ENCODE measurements around the gene UGCG. TPM values are rescaled to one million over a fixed set of nuclear protein-coding genes. Genes with fewer than 3 reads are reported as not detected.

UGCG gene
- total and polyA plus RNA-seq, 9 of the 15 experiments (the other 6 are each of a cell fraction or from before 2014, with no cell fraction given), result 20.0 to 40.3 (median 29.2) TPM

GRCh38 chr9:111949919-111950318 is 53.3 kb downstream of the UGCG start:
- no TSS peak for BruUV-seq (replicated peaks)
- TF ChIP-seq MAX (CRISPR knock-in tag; IDR thresholded peaks at IDR 0.05) (no peak), FOS (IDR thresholded peaks at IDR 0.05; ENCODE audit: extremely low read depth, insufficient read length) (no peak), HLTF (IDR thresholded peaks at IDR 0.05) (no peak), RFX1 (IDR thresholded peaks at IDR 0.05) (no peak), PHF8 (IDR thresholded peaks at IDR 0.05; ENCODE audit: borderline replicate concordance, low read length) (no peak), ASH1L (IDR thresholded peaks at IDR 0.05; ENCODE audit: borderline replicate concordance, low read depth, partially characterized antibody) (no peak), SMAD1 (IDR thresholded peaks at IDR 0.05; ENCODE audit: low read depth, low read length, partially characterized antibody) (no peak), ZNF592 (IDR thresholded peaks at IDR 0.05) (no peak), NFYB (IDR thresholded peaks at IDR 0.05; ENCODE audit: extremely low read depth, insufficient read length) (no peak), NFE2 (IDR thresholded peaks at IDR 0.05; ENCODE audit: low read depth) (no peak), MBD2 (IDR thresholded peaks at IDR 0.05; ENCODE audit: borderline replicate concordance, low read depth) (no peak), THAP7 (CRISPR knock-in tag; IDR thresholded peaks at IDR 0.05) (no peak)
- Histone ChIP-seq H3K4me2 (ENCODE audit: insufficient read depth, low read length) (no peak overlapping the region), H3K27me3 (ENCODE audit: control insufficient read depth in 2 of 2, insufficient read depth in 2 of 2, low read length in 2 of 2) (no peaks in the 10 kb centered on the region), H3K9me1 (ENCODE audit: control insufficient read depth, insufficient read depth, low read length) (no peaks in the 10 kb centered on the region), H3K4me3 (no peak overlapping the region), H3K36me3 (ENCODE audit: control insufficient read depth, insufficient read depth, low read length) (no peaks in the 10 kb centered on the region), H4K20me1 (replicated peaks; ENCODE audit: control insufficient read depth, insufficient read depth, low read length) (no peaks in the 10 kb centered on the region), H3K79me2 (ENCODE audit: control insufficient read depth, insufficient read depth, low read length) (no peaks in the 10 kb centered on the region), H3K27ac (ENCODE audit: extremely low read depth, low read depth, low read length) (no peak overlapping the region), H3K4me1 (replicated peaks in 1 of 2; ENCODE audit: control insufficient read depth in 2 of 2, insufficient read depth in 2 of 2, low read length in 2 of 2) (no peaks in the 10 kb centered on the region), H3K9me3 (replicated peaks; ENCODE audit: control insufficient read depth, insufficient read depth, low read depth, low read length) (no peaks in the 10 kb centered on the region), H2AFZ (ENCODE audit: low read depth, low read length) (no peak overlapping the region), H3K9ac (ENCODE audit: insufficient read depth in 1 of 2, low read depth in 2 of 2, low read length in 2 of 2) (no peak overlapping the region)
- 72% methylated on average over 3 of the region's 3 CpGs for WGBS (ENCODE audit: insufficient coverage, low coverage, missing lambda C conversion rate)
- DNase-seq (ENCODE audit: extremely low read depth in 1 of 4, low spot score in 3 of 4) (no peak), FAIRE-seq (no peak), ATAC-seq (no peak)
- in situ Hi-C loops (cut with MboI), result no loop called here
- intact Hi-C loops (cut with micrococcal nuclease), result no loop called here
- ChIA-PET POLR2A (interaction anchor here (0.9 kb wide), 1 partner anchor 15 kb away, joined by 3 read pairs; no protein-coding TSS in a partner anchor), CTCF (ENCODE audit: low intra/inter-chr PET ratio) (no interaction called here)
